RWPE1 (cell line): ENCODE measurements around the gene KCNN2.

Experiments used
- CTCF ChIA-PET: fragments of 350-600 bp; sonication (Branson Sonifier 250); formaldehyde crosslinking; extraction: SDS; loops from one replicate; lab custom pipeline; 2021; lab: Yijun Ruan, JAX
- POLR2A ChIA-PET: fragments of 400-600 bp; formaldehyde crosslinking; extraction: SDS; loops from one replicate; lab custom pipeline; 2020; ENCODE audit warnings: antibody characterized with exemption; ENCODE audit not compliant: low non-redundant PET; lab: Yijun Ruan, JAX
- DNase-seq: peaks from one replicate; pipeline ENCODE4 v3.0.0; 2012; ENCODE audit warnings: low spot score
- H3K27ac ChIP-seq: fragments of 450-650 bp; 2 replicates; pipeline ENCODE4 v1.5.1; 2017
- CTCF ChIP-seq: fragments of 450-650 bp; conservative IDR thresholded peaks from 2 replicates; pipeline ENCODE4 v1.5.1; 2017; ENCODE audit warnings: low read depth, mild to moderate bottlenecking

The KCNN2 gene

GRCh38 chr5:114387433-114387832, 25.6 kb downstream of the KCNN2 start:
- ChIA-PET CTCF (no interaction called here), POLR2A (no interaction called here)
- H3K27ac ChIP-seq, result no peak overlapping the region
- no peak for TF ChIP-seq CTCF
- no peak for DNase-seq

- no peak for DNase-seq
- CTCF ChIA-PET, result interaction anchor here (0.6 to 0.8 kb wide), 3 partner anchors 583 to 779 kb away, joined by 3 to 5 read pairs (median 3); no protein-coding TSS in a partner anchor
- POLR2A ChIA-PET, result no interaction called here
- H3K27ac ChIP-seq, result no peak overlapping the region
- TF ChIP-seq CTCF, result no peak
Observed at GRCh38 chr5:114390431-114390830, 28.6 kb downstream of the KCNN2 start.

- TF ChIP-seq CTCF, result no peak
- CTCF ChIA-PET, result interaction anchor here (0.6 kb wide), 1 partner anchor 59 kb away, joined by 6 read pairs; no protein-coding TSS in a partner anchor
- POLR2A ChIA-PET, result no interaction called here
- DNase-seq, result no peak
- H3K27ac ChIP-seq, result no peak overlapping the region
Observed at GRCh38 chr5:114391321-114391720, 29.5 kb downstream of the KCNN2 start.

GRCh38 chr5:114393159-114393558, 31.3 kb downstream of the KCNN2 start:
- ChIA-PET POLR2A (no interaction called here), CTCF (interaction anchor here (0.6 kb wide), 1 partner anchor 198 kb away, joined by 3 read pairs; no protein-coding TSS in a partner anchor)
- DNase-seq, result no peak
- TF ChIP-seq CTCF, result no peak
- no peak overlapping the region for H3K27ac ChIP-seq

- ChIA-PET POLR2A (no interaction called here), CTCF (no interaction called here)
- no peak for DNase-seq
- H3K27ac ChIP-seq, result no peak overlapping the region
- TF ChIP-seq CTCF, result no peak
Observed at GRCh38 chr5:114402206-114402605, 40.3 kb downstream of the KCNN2 start.

GRCh38 chr5:114407783-114408182, 45.9 kb downstream of the KCNN2 start:
- no peak for TF ChIP-seq CTCF
- no peak for DNase-seq
- POLR2A ChIA-PET, result no interaction called here
- CTCF ChIA-PET, result no interaction called here
- H3K27ac ChIP-seq, result no peak overlapping the region

GRCh38 chr5:114408847-114409246, 47.0 kb downstream of the KCNN2 start:
- TF ChIP-seq CTCF, result no peak
- ChIA-PET CTCF (no interaction called here), POLR2A (no interaction called here)
- H3K27ac ChIP-seq, result no peak overlapping the region
- DNase-seq, result no peak
